ENCODE data around the gene DPH1. TPM values are rescaled to one million over a fixed set of nuclear protein-coding genes. Genes with fewer than 3 reads are reported as not detected.
A peak's percentile ranks its signal among the peaks of the same experiment; 100 is the strongest.

Gene DPH1
- total RNA-seq, 3 donors from 2014 or later (not counting 1 experiment from before 2014, with no cell fraction given), result 60.2 to 65.2 (median 63.2) TPM

DNA sequence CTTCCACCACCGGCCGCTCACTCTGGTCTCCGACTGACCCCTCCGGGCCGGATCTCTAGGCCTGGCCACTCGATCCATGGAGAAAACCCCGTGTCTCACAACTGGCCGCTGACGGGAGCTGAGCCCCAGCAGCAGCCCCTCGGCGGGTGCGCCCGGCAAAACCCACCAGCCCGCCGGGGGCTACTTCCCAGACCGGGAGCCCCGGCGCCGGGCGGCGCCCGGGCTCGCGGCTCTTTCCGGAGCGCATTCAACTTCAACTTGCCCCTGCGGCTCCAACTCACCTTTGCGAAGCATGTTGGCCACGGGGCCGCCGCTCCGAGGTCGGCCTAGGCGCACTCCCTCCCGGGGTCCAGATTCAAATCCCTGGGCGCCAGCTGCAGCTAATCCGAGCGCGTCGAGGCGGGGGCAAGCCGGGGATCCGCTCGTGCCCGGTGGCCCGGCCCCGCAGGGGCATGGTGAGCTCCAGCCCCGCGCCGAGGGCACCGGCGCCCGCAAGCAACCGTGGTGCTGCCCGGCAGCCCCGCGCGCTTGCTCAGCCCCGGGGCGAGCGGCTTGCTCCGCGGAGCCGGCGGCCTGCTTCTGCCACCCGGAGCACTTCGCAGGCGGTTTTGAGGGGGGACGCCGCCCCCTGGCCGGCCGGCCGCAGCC is 5.3 kb upstream of the DPH1 start:
- Mint-ChIP-seq H3K9me3 (no peaks in the 10 kb centered on the region), H3K4me3 (peak overlapping the region; percentile 53), H3K4me1 (peaks cover 8 to 19% of the 10 kb centered on the region in 2 donors), H3K27me3 (ENCODE audit: low read depth in 2 of 2) (peaks cover 36 to 46% of the 10 kb centered on the region in 2 donors), H3K36me3 (no peaks in the 10 kb centered on the region), H3K27ac (no peak overlapping the region)
- H3K36me3 ChIP-seq (ENCODE audit: control insufficient read depth, insufficient read depth, low read length), result no peaks in the 10 kb centered on the region
- DNase-seq, result no peak
- no peak for ATAC-seq
- intact Hi-C loops (cut with micrococcal nuclease), result loop anchor here (10.0 kb wide), 1 partner anchor 120 kb away; no protein-coding TSS in a partner anchor
- H3K9me3 ChIP-seq (ENCODE audit: control insufficient read depth, insufficient read depth, low read length), result no peaks in the 10 kb centered on the region
- H3K4me3 ChIP-seq (ENCODE audit: low read length), result peak overlapping the region; percentile 12
- H3K27ac ChIP-seq (ENCODE audit: low read length), result no peak overlapping the region
- WGBS (ENCODE audit: insufficient coverage), result 1% methylated on average over 73 of the region's 73 CpGs
- H3K27me3 ChIP-seq (ENCODE audit: control insufficient read depth, insufficient read depth, low read length), result peaks cover 20% of the 10 kb centered on the region
- peaks cover 30% of the 10 kb centered on the region for H3K4me1 ChIP-seq (ENCODE audit: control insufficient read depth, insufficient read depth, low read length)
- no peak for TF ChIP-seq CTCF (IDR thresholded peaks at IDR 0.05)

DNA sequence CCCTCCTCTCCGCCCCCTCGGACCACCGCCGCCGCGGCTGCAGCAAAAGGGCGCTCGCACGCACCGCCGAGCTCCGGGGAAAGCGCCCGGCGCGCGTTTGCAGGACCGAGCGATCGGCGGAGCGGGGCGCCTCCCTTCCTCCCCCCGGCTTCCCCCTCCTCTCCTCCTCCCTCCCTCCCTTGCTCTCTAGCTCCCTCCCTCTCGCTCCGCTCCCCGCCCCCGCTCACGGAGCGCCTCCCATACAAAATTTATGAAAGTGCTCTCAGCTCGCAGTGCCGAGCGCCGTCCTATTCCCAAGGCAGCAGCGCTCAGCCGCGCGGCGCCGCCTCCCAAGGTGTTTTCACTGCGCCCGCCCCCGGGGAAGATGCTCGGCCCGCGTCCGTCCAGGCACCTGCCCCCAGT is 4.7 kb upstream of the DPH1 start, which contains the start of gene RTN4RL1:
RTN4RL1 (minus strand) TSS at position 115 of the 402 bp plus-strand sequence. CDS start 469 bp downstream, outside the sequence.
- Histone ChIP-seq H3K4me3 (ENCODE audit: low read length) (peak within 1 kb of the TSS; percentile 12), H3K9me3 (ENCODE audit: control insufficient read depth, insufficient read depth, low read length) (no peaks in the 10 kb centered on the region), H3K4me1 (ENCODE audit: control insufficient read depth, insufficient read depth, low read length) (peaks cover 33% of the 10 kb centered on the region), H3K36me3 (ENCODE audit: control insufficient read depth, insufficient read depth, low read length) (no peaks in the 10 kb centered on the region), H3K27ac (ENCODE audit: low read length) (no peak within 1 kb of the TSS), H3K27me3 (ENCODE audit: control insufficient read depth, insufficient read depth, low read length) (peaks cover 20% of the 10 kb centered on the region)
- Mint-ChIP-seq H3K4me3 (peak within 1 kb of the TSS; percentile 86), H3K4me1 (peaks cover 11 to 24% of the 10 kb centered on the region in 2 donors), H3K27ac (peak within 1 kb of the TSS in 1 of 2 donors; percentile 22), H3K36me3 (no peaks in the 10 kb centered on the region), H3K27me3 (ENCODE audit: low read depth in 2 of 2) (peaks cover 36 to 41% of the 10 kb centered on the region in 2 donors), H3K9me3 (no peaks in the 10 kb centered on the region)
- intact Hi-C loops (cut with micrococcal nuclease), result loop anchor here (10.0 kb wide), 1 partner anchor 120 kb away; no protein-coding TSS in a partner anchor
- WGBS (ENCODE audit: insufficient coverage), result under 1% methylated on average over 47 of the region's 47 CpGs
- ATAC-seq, result peak in 2 of 3 donors; percentile 30 to 39
- TF ChIP-seq CTCF (IDR thresholded peaks at IDR 0.05), result no peak
- peak in 1 of 2 donors; percentile 88 for DNase-seq

- DNase-seq (peak in 1 of 2 donors; percentile 53), ATAC-seq (no peak)
- WGBS (ENCODE audit: insufficient coverage), result 4% methylated on average over 55 of the region's 55 CpGs
- intact Hi-C loops (cut with micrococcal nuclease), result loop anchor here (10.0 kb wide), 1 partner anchor 121 kb away; no protein-coding TSS in a partner anchor
- Histone ChIP-seq H3K4me1 (ENCODE audit: control insufficient read depth, insufficient read depth, low read length) (peaks cover 38% of the 10 kb centered on the region), H3K9me3 (ENCODE audit: control insufficient read depth, insufficient read depth, low read length) (no peaks in the 10 kb centered on the region), H3K36me3 (ENCODE audit: control insufficient read depth, insufficient read depth, low read length) (no peaks in the 10 kb centered on the region), H3K4me3 (ENCODE audit: low read length) (no peak overlapping the region), H3K27me3 (ENCODE audit: control insufficient read depth, insufficient read depth, low read length) (peaks cover 20% of the 10 kb centered on the region), H3K27ac (ENCODE audit: low read length) (no peak overlapping the region)
- Mint-ChIP-seq H3K36me3 (no peaks in the 10 kb centered on the region), H3K9me3 (no peaks in the 10 kb centered on the region), H3K27ac (peak overlapping the region in 1 of 2 donors; percentile 22), H3K4me1 (peaks cover 16 to 30% of the 10 kb centered on the region in 2 donors), H3K4me3 (peak overlapping the region; percentile 80), H3K27me3 (ENCODE audit: low read depth in 2 of 2) (peaks cover 36 to 39% of the 10 kb centered on the region in 2 donors)
- TF ChIP-seq CTCF (IDR thresholded peaks at IDR 0.05), result no peak
Measured at GRCh38 chr17:2025622-2026309, 4.2 kb upstream of the DPH1 start.

Data from natural killer cell (primary cell).